H9 (cell line): ENCODE measurements around the gene RUSC2. TPM values are rescaled to one million over a fixed set of nuclear protein-coding genes. Genes with fewer than 3 reads are reported as not detected.

Experiments used
- DNase-seq: peaks from one replicate; pipeline ENCODE4 v3.0.0-alpha.2; 2017
- H2AFZ ChIP-seq: one replicate; pipeline ENCODE4 v1.6.1; 2013; ENCODE audit warnings: mild to moderate bottlenecking, low read length, control low read depth, moderate library complexity
- H2AK5ac ChIP-seq: 2 replicates; pipeline ENCODE4 v1.6.1; 2013; ENCODE audit warnings: low read length, control low read depth, mixed read lengths; ENCODE audit not compliant: insufficient read length
- H2BK120ac ChIP-seq: one replicate; pipeline ENCODE4 v1.6.1; 2013; ENCODE audit warnings: low read depth, mild to moderate bottlenecking, low read length, control low read depth, inconsistent platforms; ENCODE audit not compliant: poor library complexity, severe bottlenecking
- H2BK12ac ChIP-seq: 2 replicates; pipeline ENCODE4 v1.6.1; 2013; ENCODE audit warnings: low read length, control low read depth, mixed read lengths, low read depth; ENCODE audit not compliant: insufficient read length
- H2BK15ac ChIP-seq: 2 replicates; pipeline ENCODE4 v1.6.1; 2013; ENCODE audit warnings: low read depth, low read length, control low read depth
- H2BK20ac ChIP-seq: one replicate; pipeline ENCODE4 v1.6.1; 2013; ENCODE audit warnings: low read depth, mild to moderate bottlenecking, low read length, control low read depth, inconsistent platforms; ENCODE audit not compliant: poor library complexity, severe bottlenecking
- H2BK5ac ChIP-seq: 2 replicates; pipeline ENCODE4 v1.6.1; 2013; ENCODE audit warnings: low read length, control low read depth, mixed read lengths; ENCODE audit not compliant: insufficient read length
- H3K14ac ChIP-seq: 2 replicates; pipeline ENCODE4 v1.6.1; 2013; ENCODE audit warnings: low read length, control low read depth; ENCODE audit not compliant: insufficient read depth
- H3K18ac ChIP-seq: 2 replicates; pipeline ENCODE4 v1.6.1; 2013; ENCODE audit warnings: low read depth, mild to moderate bottlenecking, mixed read lengths, low read length, control low read depth; ENCODE audit not compliant: insufficient read length
- H3K23ac ChIP-seq: 2 replicates; pipeline ENCODE4 v1.6.1; 2013; ENCODE audit warnings: low read length, control low read depth, mixed read lengths, low read depth; ENCODE audit not compliant: insufficient read length
- H3K23me2 ChIP-seq: 2 replicates; pipeline ENCODE4 v1.6.1; 2013; ENCODE audit warnings: low read depth, mild to moderate bottlenecking, mixed read lengths, low read length, control low read depth; ENCODE audit not compliant: insufficient read length, poor library complexity, severe bottlenecking
- H3K27ac ChIP-seq: 2 replicates; pipeline ENCODE4 v1.5.1; 2013; ENCODE audit warnings: low read length, control low read depth, mixed read lengths, low read depth; ENCODE audit not compliant: insufficient read length
- H3K27me3 ChIP-seq: 2 replicates; pipeline ENCODE4 v1.6.1; 2013; ENCODE audit warnings: low read length, control low read depth, inconsistent platforms; ENCODE audit not compliant: insufficient read depth
- H3K4ac ChIP-seq: 2 replicates; pipeline ENCODE4 v1.6.1; 2013; ENCODE audit warnings: low read depth, mild to moderate bottlenecking, control low read depth, inconsistent platforms, low read length, moderate library complexity
- H3K4me1 ChIP-seq: 2 replicates; pipeline ENCODE4 v1.6.1; 2013; ENCODE audit warnings: low read length, control low read depth, inconsistent platforms; ENCODE audit not compliant: insufficient read depth
- H3K4me2 ChIP-seq: 2 replicates; pipeline ENCODE4 v1.6.1; 2013; ENCODE audit warnings: low read length, control low read depth, mixed read lengths; ENCODE audit not compliant: insufficient read length, insufficient read depth
- H3K56ac ChIP-seq: 2 replicates; pipeline ENCODE4 v1.6.1; 2013; ENCODE audit warnings: low read depth, mild to moderate bottlenecking, mixed read lengths, low read length, control low read depth; ENCODE audit not compliant: insufficient read length
- H3K79me1 ChIP-seq: 2 replicates; pipeline ENCODE4 v1.6.1; 2013; ENCODE audit warnings: low read depth, mild to moderate bottlenecking, moderate library complexity, low read length, control low read depth, inconsistent platforms; ENCODE audit not compliant: insufficient read depth, poor library complexity, severe bottlenecking
- H3K79me2 ChIP-seq: 2 replicates; pipeline ENCODE4 v1.6.1; 2013; ENCODE audit warnings: low read length, control low read depth, inconsistent platforms; ENCODE audit not compliant: insufficient read depth
- H3K9ac ChIP-seq: 2 replicates; pipeline ENCODE4 v1.6.1; 2013; ENCODE audit warnings: low read length, control low read depth, mixed read lengths; ENCODE audit not compliant: insufficient read length; ENCODE audit errors: extremely low read depth
- H3K9me3 ChIP-seq: one replicate; pipeline ENCODE4 v1.6.1; 2013; ENCODE audit warnings: low read depth, low read length, inconsistent platforms; ENCODE audit not compliant: control insufficient read depth
- H3T11ph ChIP-seq: one replicate; pipeline ENCODE4 v1.6.1; 2013; ENCODE audit warnings: mild to moderate bottlenecking, low read length, control low read depth, inconsistent platforms
- H4K20me1 ChIP-seq: one replicate; pipeline ENCODE4 v1.6.1; 2013; ENCODE audit not compliant: control insufficient read depth, insufficient read length, insufficient read depth
- H4K5ac ChIP-seq: 2 replicates; pipeline ENCODE4 v1.6.1; 2013; ENCODE audit warnings: low read depth, mild to moderate bottlenecking, mixed read lengths, low read length, control low read depth; ENCODE audit not compliant: insufficient read length
- H4K8ac ChIP-seq: replicated peaks from 2 replicates; pipeline ENCODE4 v1.6.1; 2013; ENCODE audit warnings: low read length, control low read depth, mixed read lengths, low read depth; ENCODE audit not compliant: insufficient read length
- H4K91ac ChIP-seq: 2 replicates; pipeline ENCODE4 v1.6.1; 2013; ENCODE audit warnings: low read depth, mild to moderate bottlenecking, moderate library complexity, mixed read lengths, low read length, control low read depth; ENCODE audit not compliant: insufficient read length
- H3K27ac Mint-ChIP-seq, 3 experiments: 2 replicates in 2 of 3; 3 replicates in 1 of 3; pipeline ENCODE4 v1.8.0; 2020 to 2021; ENCODE audit warnings: mixed read lengths in 3 of 3, mild to moderate bottlenecking in 1 of 3, moderate library complexity in 1 of 3
- H3K27me3 Mint-ChIP-seq: 2 replicates; pipeline ENCODE4 v1.8.0; 2021; ENCODE audit warnings: low read depth, mild to moderate bottlenecking, moderate library complexity, mixed read lengths
- H3K36me3 Mint-ChIP-seq, 3 experiments: 2 replicates in 2 of 3; 3 replicates in 1 of 3; pipeline ENCODE4 v1.8.0; 2020 to 2021; ENCODE audit warnings: low read depth in 3 of 3, mixed read lengths in 3 of 3; ENCODE audit not compliant: insufficient read depth in 1 of 3
- H3K4me1 Mint-ChIP-seq, 2 experiments: 2 replicates each; pipeline ENCODE4 v1.8.0; 2020; ENCODE audit warnings: mixed read lengths in 2 of 2
- H3K4me3 Mint-ChIP-seq, 2 experiments: 2 replicates in 1 of 2; 3 replicates in 1 of 2; pipeline ENCODE4 v1.8.0; 2020 to 2021; ENCODE audit warnings: mild to moderate bottlenecking in 2 of 2, mixed read lengths in 2 of 2, moderate library complexity in 1 of 2
- H3K9me3 Mint-ChIP-seq, 2 experiments: 2 replicates in 1 of 2; 3 replicates in 1 of 2; pipeline ENCODE4 v1.8.0; 2020; ENCODE audit warnings: mild to moderate bottlenecking in 2 of 2, mixed read lengths in 2 of 2, moderate library complexity in 1 of 2
- CTCF ChIP-seq: fragments of 200-600 bp; sonication (generic); conservative IDR thresholded peaks from 3 replicates; pipeline ENCODE4 v1.8.0; 2021; ENCODE audit warnings: antibody characterized with exemption, mild to moderate bottlenecking
- WGBS: extraction: QIAGEN DNeasy Blood & Tissue Kit; methylation state at CpG from one replicate; pipeline ENCODE4 v1.1.7; 2013; ENCODE audit warnings: missing lambda C conversion rate, low lambda C conversion rate, mixed read lengths; ENCODE audit not compliant: insufficient read length; ENCODE audit errors: extremely low coverage; 5-methylcytosine and 5-hydroxymethylcytosine counted together
- total RNA-seq: library from RNA; stranded (reverse); gene quantifications from 2 replicates; pipeline ENCODE4 v1.2.1, GENCODE V29; 2021

Gene RUSC2
- total RNA-seq, 1 experiment from 2014 or later: 6.3 TPM

- no CpG with 5 or more reads among the region's 3 CpGs for WGBS
- no peak overlapping the region for H4K8ac ChIP-seq
- no peaks in the 10 kb centered on the region for H4K20me1 ChIP-seq
- no peak overlapping the region for H3K9ac ChIP-seq
- peak overlapping the region; percentile 56 to 78 (median 69); a peak in 4 of 7 replicates for H3K27ac Mint-ChIP-seq
- H2BK12ac ChIP-seq: peak overlapping the region; percentile 30
- H2BK20ac ChIP-seq: no peak overlapping the region
- H2BK5ac ChIP-seq: no peak overlapping the region
- peaks cover 26 to 30% of the 10 kb centered on the region in 2 experiments for H3K4me1 Mint-ChIP-seq
- H3K4me1 ChIP-seq: peaks cover 4% of the 10 kb centered on the region; the same call in 1 of the 2 replicates
- H4K5ac ChIP-seq: no peak overlapping the region
- no peak overlapping the region for H3K4ac ChIP-seq
- H3K27me3 ChIP-seq: no peaks in the 10 kb centered on the region
- H3K4me2 ChIP-seq: no peak overlapping the region
- no peaks in the 10 kb centered on the region for H3K9me3 ChIP-seq
- peak overlapping the region; percentile 35 for H3K18ac ChIP-seq
- no peak overlapping the region for H2AFZ ChIP-seq
- H3K23me2 ChIP-seq: peaks cover 5% of the 10 kb centered on the region
- no peaks in the 10 kb centered on the region for H3K27me3 Mint-ChIP-seq
- no peak overlapping the region for H3K23ac ChIP-seq
- no peaks in the 10 kb centered on the region; a peak in 1 of 7 replicates for H3K36me3 Mint-ChIP-seq
- no peak overlapping the region for H2BK15ac ChIP-seq
- no peak for TF ChIP-seq CTCF
- H3K56ac ChIP-seq: no peak overlapping the region
- no peaks in the 10 kb centered on the region for H3K9me3 Mint-ChIP-seq
- H2AK5ac ChIP-seq: no peak overlapping the region
- H4K91ac ChIP-seq: peak overlapping the region; percentile 22
- H3K79me2 ChIP-seq: no peaks in the 10 kb centered on the region
- H3K79me1 ChIP-seq: no peaks in the 10 kb centered on the region
- H3K27ac ChIP-seq: no peak overlapping the region
- H2BK120ac ChIP-seq: no peak overlapping the region
- no peak for DNase-seq
- H3T11ph ChIP-seq: no peak overlapping the region
- peak overlapping the region; percentile 54; the same call in 1 of the 2 replicates for H3K14ac ChIP-seq
- peak overlapping the region in 1 of 2 experiments; percentile 78; a peak in 1 of 5 replicates for H3K4me3 Mint-ChIP-seq
These were observed 48.0 kb downstream of the RUSC2 start for GRCh38 chr9:35537913-35538312.
